Smooth muscle cell (in vitro differentiated cells): Measurements from ENCODE around the gene HRC. TPM values are rescaled to one million over a fixed set of nuclear protein-coding genes. Genes with fewer than 3 reads are reported as not detected.

ENCODE experiments used
- DNase-seq: peaks from one replicate; lab custom pipeline; 2025; ENCODE audit not compliant: unreplicated experiment; lab: John Stamatoyannopoulos, UW
- H2AFZ ChIP-seq: fragments of 200-600 bp; sonication (generic); 2 replicates; pipeline ENCODE4 v1.6.0; 2016; ENCODE audit warnings: antibody characterized with exemption, low read depth, mild to moderate bottlenecking
- H3F3A ChIP-seq: fragments of 200-600 bp; sonication (generic); 2 replicates; pipeline ENCODE4 v1.6.0; 2017; ENCODE audit warnings: antibody characterized with exemption, low read depth
- H3K27ac ChIP-seq: fragments of 200-600 bp; sonication (generic); 2 replicates; pipeline ENCODE4 v1.5.1; 2016; ENCODE audit warnings: low read depth, mild to moderate bottlenecking
- H3K27me3 ChIP-seq: fragments of 200-600 bp; sonication (generic); 2 replicates; pipeline ENCODE4 v1.6.1; 2016; ENCODE audit warnings: low read depth, mild to moderate bottlenecking
- H3K36me3 ChIP-seq: fragments of 200-600 bp; sonication (generic); 2 replicates; pipeline ENCODE4 v1.5.1; 2016; ENCODE audit warnings: low read depth
- H3K4me1 ChIP-seq: fragments of 200-600 bp; sonication (generic); 2 replicates; pipeline ENCODE4 v1.5.1; 2016; ENCODE audit warnings: low read depth
- H3K4me2 ChIP-seq: fragments of 200-600 bp; sonication (generic); 2 replicates; pipeline ENCODE4 v1.6.0; 2016; ENCODE audit warnings: mild to moderate bottlenecking
- H3K4me3 ChIP-seq: fragments of 200-600 bp; sonication (generic); 2 replicates; pipeline ENCODE4 v1.5.1; 2016; ENCODE audit warnings: mild to moderate bottlenecking
- H3K79me2 ChIP-seq: fragments of 200-600 bp; sonication (generic); 2 replicates; pipeline ENCODE4 v1.6.0; 2016; ENCODE audit warnings: low read depth, mild to moderate bottlenecking
- H3K9ac ChIP-seq: fragments of 200-600 bp; sonication (generic); 2 replicates; pipeline ENCODE4 v1.6.0; 2016; ENCODE audit warnings: low read depth
- H3K9me3 ChIP-seq: fragments of 200-600 bp; sonication (generic); replicated peaks from 2 replicates; pipeline ENCODE4 v1.5.1; 2016; ENCODE audit warnings: low read depth
- H4K20me1 ChIP-seq: fragments of 200-600 bp; sonication (generic); 2 replicates; pipeline ENCODE4 v1.6.0; 2016; ENCODE audit warnings: low read depth
- WGBS: methylation state at CpG from one replicate; pipeline ENCODE4 v1.1.7; 2016; ENCODE audit warnings: low lambda C conversion rate; 5-methylcytosine and 5-hydroxymethylcytosine counted together
- polyA plus RNA-seq: library from polyadenylated mRNA; unstranded; fragments of >200 nt; fragmentation: Nextera tagmentation; extraction: Ambion mirVana; gene quantifications from 2 replicates; pipeline ENCODE4 v1.2.1, GENCODE V29; 2016
- total RNA-seq: library from RNA; depleted of rRNA; stranded (reverse); fragments of >200 nt; gene quantifications from 2 replicates; pipeline ENCODE4 v1.2.3, GENCODE V29; 2014
- TF ChIP-seq, protein P1 (sequence below): fragments of 200-600 bp; sonication (generic); IDR thresholded peaks from 2 replicates; pipeline ENCODE4 v1.5.1; 2017; ENCODE audit warnings: borderline replicate concordance, mild to moderate bottlenecking, antibody characterized with exemption; ENCODE audit not compliant: insufficient read depth, poor library complexity, severe bottlenecking

The HRC gene
- total and polyA plus RNA-seq, 2 experiments from 2014 or later, result 0.06 to 1.1 TPM

DNA sequence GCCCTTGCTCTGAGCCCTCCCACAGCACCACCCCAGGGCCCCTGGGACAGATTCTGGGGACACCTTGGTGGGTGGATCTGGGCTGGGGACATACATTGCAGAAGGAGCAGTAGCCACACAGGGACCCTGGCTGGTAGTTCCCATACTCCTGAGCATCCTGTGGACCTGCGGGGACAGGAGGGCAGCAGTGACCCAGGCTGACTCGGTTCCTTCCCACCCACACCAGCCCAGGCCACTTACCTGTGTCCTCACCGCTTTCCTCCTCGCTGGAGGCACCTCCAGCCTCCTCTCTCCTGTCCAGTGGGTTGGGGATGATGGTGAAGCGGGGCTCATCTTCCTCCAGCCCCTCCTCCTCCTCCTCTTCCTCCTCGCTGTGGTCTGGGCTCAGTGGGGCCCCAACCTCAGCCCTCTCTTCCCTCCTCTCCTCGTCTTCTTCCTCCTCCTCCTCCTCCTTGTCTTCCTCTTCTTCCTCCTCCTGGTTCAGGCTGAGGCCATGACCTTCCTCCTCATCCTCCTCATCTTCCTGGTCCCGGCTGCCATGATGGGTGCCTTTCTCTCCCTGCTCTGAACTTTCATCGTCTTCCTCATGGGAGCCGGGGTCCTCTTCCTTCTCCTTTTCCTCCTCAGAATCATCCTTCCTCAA is 1.9 kb downstream of the HRC start:
- peaks cover 6% of the 10 kb centered on the region for H3F3A ChIP-seq
- no peaks in the 10 kb centered on the region for H3K36me3 ChIP-seq
- H3K4me3 ChIP-seq, result no peak overlapping the region
- H3K79me2 ChIP-seq, result peaks cover 7% of the 10 kb centered on the region
- H3K27me3 ChIP-seq, result no peaks in the 10 kb centered on the region
- no peak overlapping the region for H3K9ac ChIP-seq
- TF ChIP-seq, protein P1, sequence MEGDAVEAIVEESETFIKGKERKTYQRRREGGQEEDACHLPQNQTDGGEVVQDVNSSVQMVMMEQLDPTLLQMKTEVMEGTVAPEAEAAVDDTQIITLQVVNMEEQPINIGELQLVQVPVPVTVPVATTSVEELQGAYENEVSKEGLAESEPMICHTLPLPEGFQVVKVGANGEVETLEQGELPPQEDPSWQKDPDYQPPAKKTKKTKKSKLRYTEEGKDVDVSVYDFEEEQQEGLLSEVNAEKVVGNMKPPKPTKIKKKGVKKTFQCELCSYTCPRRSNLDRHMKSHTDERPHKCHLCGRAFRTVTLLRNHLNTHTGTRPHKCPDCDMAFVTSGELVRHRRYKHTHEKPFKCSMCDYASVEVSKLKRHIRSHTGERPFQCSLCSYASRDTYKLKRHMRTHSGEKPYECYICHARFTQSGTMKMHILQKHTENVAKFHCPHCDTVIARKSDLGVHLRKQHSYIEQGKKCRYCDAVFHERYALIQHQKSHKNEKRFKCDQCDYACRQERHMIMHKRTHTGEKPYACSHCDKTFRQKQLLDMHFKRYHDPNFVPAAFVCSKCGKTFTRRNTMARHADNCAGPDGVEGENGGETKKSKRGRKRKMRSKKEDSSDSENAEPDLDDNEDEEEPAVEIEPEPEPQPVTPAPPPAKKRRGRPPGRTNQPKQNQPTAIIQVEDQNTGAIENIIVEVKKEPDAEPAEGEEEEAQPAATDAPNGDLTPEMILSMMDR, result no peak
- 96% methylated on average over 10 of the region's 10 CpGs for WGBS
- no peak overlapping the region for H2AFZ ChIP-seq
- DNase-seq, result no peak
- H4K20me1 ChIP-seq, result no peaks in the 10 kb centered on the region
- peaks cover 13% of the 10 kb centered on the region for H3K4me1 ChIP-seq
- no peak overlapping the region for H3K27ac ChIP-seq
- no peaks in the 10 kb centered on the region for H3K9me3 ChIP-seq
- H3K4me2 ChIP-seq, result no peak overlapping the region

DNA sequence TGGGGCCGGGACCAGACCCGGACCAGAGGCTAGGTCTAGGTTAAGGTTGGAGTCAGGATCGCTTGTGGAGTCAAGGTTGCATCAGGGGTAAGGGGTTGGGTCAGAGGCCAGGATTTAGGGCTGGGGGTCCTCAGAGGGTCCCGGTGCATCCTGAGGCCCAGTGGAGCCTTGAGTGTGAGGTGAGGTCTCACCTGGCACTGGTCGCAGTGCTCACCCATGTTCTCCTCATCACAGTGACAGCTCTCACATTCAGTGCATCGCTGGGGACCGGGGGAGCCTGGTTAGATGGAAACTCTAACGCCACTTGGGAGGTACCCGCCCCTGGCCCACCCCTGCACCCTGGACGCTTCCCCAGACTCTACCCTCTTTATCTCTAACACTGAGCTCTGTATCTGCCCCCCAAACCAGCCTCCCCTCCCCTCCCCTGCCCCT is 3.1 kb downstream of the HRC start:
- TF ChIP-seq, protein P1, result no peak
- Histone ChIP-seq H3K4me3 (no peak overlapping the region), H3K27me3 (no peaks in the 10 kb centered on the region), H3K4me1 (peaks cover 11% of the 10 kb centered on the region), H3K79me2 (no peaks in the 10 kb centered on the region), H2AFZ (no peak overlapping the region), H3K9me3 (no peaks in the 10 kb centered on the region), H3K36me3 (no peaks in the 10 kb centered on the region), H3K27ac (no peak overlapping the region), H3K4me2 (no peak overlapping the region), H4K20me1 (no peaks in the 10 kb centered on the region), H3K9ac (no peak overlapping the region), H3F3A (peaks cover 6% of the 10 kb centered on the region)
- 33% methylated on average over 9 of the region's 10 CpGs for WGBS
- DNase-seq, result no peak

DNA sequence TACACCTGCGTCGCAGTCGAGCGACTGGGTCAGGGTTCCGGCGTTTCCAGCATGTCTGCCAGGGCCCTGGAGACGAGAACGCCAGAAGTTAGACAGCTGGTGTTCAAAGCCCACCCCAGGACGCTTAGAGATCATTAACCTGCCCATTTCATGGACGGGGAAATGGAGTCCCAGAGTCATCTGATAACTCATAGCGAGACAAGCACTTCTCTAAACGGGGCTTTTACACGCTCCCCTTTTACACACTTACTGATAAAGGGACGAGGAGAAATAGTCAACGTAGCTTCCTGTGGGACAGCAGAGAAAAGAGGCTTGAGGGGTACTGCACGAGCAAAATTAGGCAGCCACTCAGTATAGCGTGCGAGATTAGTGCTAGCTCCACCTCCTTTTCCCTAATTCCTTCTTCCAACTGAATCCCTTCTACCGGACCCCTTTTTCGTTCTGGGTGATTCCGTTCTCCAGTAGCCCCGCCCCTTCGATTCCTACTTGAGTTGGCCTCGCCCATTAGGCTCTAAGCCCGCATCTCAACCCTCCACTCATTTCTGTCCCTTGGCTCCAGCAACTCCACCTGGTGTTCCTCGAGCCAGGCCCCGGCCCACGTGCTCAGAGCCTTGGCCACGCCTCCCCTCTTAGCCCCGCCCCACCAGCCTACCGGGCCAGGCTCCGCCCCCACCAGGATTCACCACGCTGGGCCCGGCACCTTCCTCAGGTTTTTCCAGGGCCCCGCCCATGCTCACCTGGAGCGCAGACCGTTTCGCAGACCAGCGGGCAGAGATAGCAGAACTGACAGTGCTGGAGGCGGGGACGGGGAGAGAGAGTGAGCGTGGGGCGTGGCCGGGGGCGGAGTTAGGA is 3.7 kb downstream of the HRC start:
- Histone ChIP-seq H3K36me3 (no peaks in the 10 kb centered on the region), H3K9ac (no peak overlapping the region), H3K4me3 (peak overlapping the region; percentile 64), H3K4me2 (peak overlapping the region; percentile 93), H3K27me3 (no peaks in the 10 kb centered on the region), H3K27ac (no peak overlapping the region), H3F3A (peaks cover 11% of the 10 kb centered on the region), H3K9me3 (no peaks in the 10 kb centered on the region), H3K79me2 (no peaks in the 10 kb centered on the region), H3K4me1 (peaks cover 11% of the 10 kb centered on the region), H4K20me1 (no peaks in the 10 kb centered on the region), H2AFZ (no peak overlapping the region)
- TF ChIP-seq, protein P1, result no peak
- WGBS, result 7% methylated on average over 43 of the region's 45 CpGs
- peak; percentile 28 for DNase-seq
